IPS DF 6.9 (cell line): ENCODE data around the gene MORN3.

Source experiments
- DNase-seq: peaks from one replicate; pipeline ENCODE4 v3.0.0-alpha.2; 2013; ENCODE audit warnings: low read depth, low spot score
- H3K27ac ChIP-seq: one replicate; pipeline ENCODE4 v1.5.1; 2013; ENCODE audit warnings: low read length, control low read depth
- H3K27me3 ChIP-seq: 2 replicates; pipeline ENCODE4 v1.6.1; 2013; ENCODE audit warnings: mild to moderate bottlenecking, low read length; ENCODE audit not compliant: control insufficient read depth, insufficient read depth
- H3K36me3 ChIP-seq: 2 replicates; pipeline ENCODE4 v1.6.1; 2013; ENCODE audit warnings: low read length; ENCODE audit not compliant: control insufficient read depth, insufficient read depth
- H3K4me1 ChIP-seq: 2 replicates; pipeline ENCODE4 v1.6.1; 2013; ENCODE audit warnings: low read length; ENCODE audit not compliant: control insufficient read depth, insufficient read depth
- H3K4me3 ChIP-seq: 2 replicates; pipeline ENCODE4 v1.5.1; 2013; ENCODE audit warnings: mild to moderate bottlenecking, low read length
- H3K9me3 ChIP-seq: 2 replicates; pipeline ENCODE4 v1.6.1; 2013; ENCODE audit warnings: low read length, inconsistent platforms; ENCODE audit not compliant: control insufficient read depth, insufficient read depth
- WGBS: extraction: QIAGEN DNeasy Blood & Tissue Kit; methylation state at CpG from one replicate; pipeline ENCODE4 v1.1.7; 2013; ENCODE audit warnings: mixed read lengths, missing lambda C conversion rate; ENCODE audit not compliant: insufficient read length, insufficient coverage; 5-methylcytosine and 5-hydroxymethylcytosine counted together

MORN3 gene

GRCh38 chr12:121603581-121603980 is 65.9 kb downstream of the MORN3 start:
- DNase-seq, result no peak
- no peaks in the 10 kb centered on the region for H3K4me1 ChIP-seq
- no peaks in the 10 kb centered on the region for H3K36me3 ChIP-seq
- H3K27ac ChIP-seq, result no peak overlapping the region
- no peaks in the 10 kb centered on the region for H3K9me3 ChIP-seq
- no CpG with 5 or more reads among the region's 6 CpGs for WGBS
- H3K27me3 ChIP-seq, result no peaks in the 10 kb centered on the region
- no peak overlapping the region for H3K4me3 ChIP-seq

GRCh38 chr12:121602766-121603165 is 66.7 kb downstream of the MORN3 start:
- no peaks in the 10 kb centered on the region for H3K9me3 ChIP-seq
- H3K27me3 ChIP-seq, result no peaks in the 10 kb centered on the region
- no peak overlapping the region for H3K27ac ChIP-seq
- no peak overlapping the region for H3K4me3 ChIP-seq
- H3K36me3 ChIP-seq, result no peaks in the 10 kb centered on the region; the same call in 1 of the 2 replicates
- no peaks in the 10 kb centered on the region for H3K4me1 ChIP-seq
- WGBS, result 100% methylated on average over 3 of the region's 6 CpGs
- no peak for DNase-seq

GRCh38 chr12:121600702-121601336 is 68.6 kb downstream of the MORN3 start:
- Histone ChIP-seq H3K27ac (no peak overlapping the region), H3K4me3 (no peak overlapping the region), H3K36me3 (no peaks in the 10 kb centered on the region; the same call in 1 of the 2 replicates), H3K9me3 (no peaks in the 10 kb centered on the region), H3K4me1 (no peaks in the 10 kb centered on the region), H3K27me3 (no peaks in the 10 kb centered on the region)
- no peak for DNase-seq
- WGBS, result no CpG with 5 or more reads among the region's 6 CpGs
